Small intestine (tissue), 7 donors: ENCODE data around the gene KRT1. TPM values are rescaled to one million over a fixed set of nuclear protein-coding genes. Genes with fewer than 3 reads are reported as not detected.
"Not testable (repeated sequence)": the region's sequence is repeated elsewhere in the genome, so short reads cannot be mapped to it uniquely, and the experiment has no call there.

Experiments
- DNase-seq, 2 donors: peaks; one replicate each; pipeline versions ENCODE4 v3.0.0 to v3.0.0-alpha.2; 2013
- FAIRE-seq: peaks from 2 replicates; lab custom pipeline; 2012; peaks lifted over from hg19 to GRCh38; lab: Jason Lieb, UNC
- H3K27ac ChIP-seq, 3 donors: one replicate each; pipeline ENCODE4 v1.5.1; 2013; ENCODE audit warnings: low read length in 2 of 3, mild to moderate bottlenecking in 2 of 3, control low read depth in 1 of 3, inconsistent platforms in 1 of 3, low read depth in 1 of 3, moderate library complexity in 1 of 3
- H3K27me3 ChIP-seq, 3 donors: one replicate each; pipeline ENCODE4 v1.6.1; 2013; ENCODE audit warnings: low read length in 3 of 3, inconsistent platforms in 1 of 3; ENCODE audit not compliant: control insufficient read depth in 3 of 3, insufficient read depth in 3 of 3
- H3K36me3 ChIP-seq, 3 donors: one replicate each; pipeline ENCODE4 v1.6.1; 2013; ENCODE audit warnings: low read length in 3 of 3, inconsistent platforms in 1 of 3, low read depth in 1 of 3, mild to moderate bottlenecking in 1 of 3, moderate library complexity in 1 of 3; ENCODE audit not compliant: control insufficient read depth in 3 of 3, insufficient read depth in 2 of 3
- H3K4me1 ChIP-seq, 3 donors: one replicate each; pipeline ENCODE4 v1.6.1; 2013; ENCODE audit warnings: low read length in 2 of 3, inconsistent platforms in 1 of 3, low read depth in 1 of 3, mild to moderate bottlenecking in 1 of 3, moderate library complexity in 1 of 3; ENCODE audit not compliant: control insufficient read depth in 3 of 3, insufficient read depth in 2 of 3
- H3K4me3 ChIP-seq, 3 donors: one replicate each; pipeline ENCODE4 v1.5.1; 2013; ENCODE audit warnings: low read length in 3 of 3, control low read depth in 1 of 3, inconsistent platforms in 1 of 3, low read depth in 1 of 3, mild to moderate bottlenecking in 1 of 3, moderate library complexity in 1 of 3
- H3K9me3 ChIP-seq, 2 donors: one replicate each; pipeline ENCODE4 v1.6.1; 2013; ENCODE audit warnings: low read depth in 1 of 2, low read length in 1 of 2; ENCODE audit not compliant: control insufficient read depth in 2 of 2, insufficient read depth in 1 of 2
- WGBS, 3 donors: extraction: QIAGEN DNeasy Blood & Tissue Kit; methylation state at CpG; one replicate each; pipeline ENCODE4 v1.1.7; 2013; 5-methylcytosine and 5-hydroxymethylcytosine counted together
- polyA plus RNA-seq, 4 donors: library from polyadenylated mRNA; stranded (reverse) in 3 of 4; unstranded in 1 of 4; fragments of 200-250 nt in 3 of 4; fragments of 120-200 nt in 1 of 4; gene quantifications; one replicate each; pipeline versions ENCODE4 v1.2.1 to v1.2.3, GENCODE V29; 2013
- donor health status: healthy with polysubstance abuse.
- donor health status: control.
- donor health status: control.
- donor health status: Bipolar disorder and iron deficiency.
- donor health status: healthy.

KRT1 gene
- polyA plus RNA-seq, 4 donors: 0.50 TPM; not detected in 3

GRCh38 chr12:52669941-52670340 is 10.3 kb downstream of the KRT1 start:
- H3K4me1 ChIP-seq, FAIRE-seq, H3K27me3 ChIP-seq, H3K4me3 ChIP-seq, DNase-seq, H3K9me3 ChIP-seq, H3K36me3 ChIP-seq, H3K27ac ChIP-seq: not testable (repeated sequence)
- 85 to 100% (median 97%) methylated on average over 3 of the region's 3 CpGs for WGBS, 3 donors

DNA sequence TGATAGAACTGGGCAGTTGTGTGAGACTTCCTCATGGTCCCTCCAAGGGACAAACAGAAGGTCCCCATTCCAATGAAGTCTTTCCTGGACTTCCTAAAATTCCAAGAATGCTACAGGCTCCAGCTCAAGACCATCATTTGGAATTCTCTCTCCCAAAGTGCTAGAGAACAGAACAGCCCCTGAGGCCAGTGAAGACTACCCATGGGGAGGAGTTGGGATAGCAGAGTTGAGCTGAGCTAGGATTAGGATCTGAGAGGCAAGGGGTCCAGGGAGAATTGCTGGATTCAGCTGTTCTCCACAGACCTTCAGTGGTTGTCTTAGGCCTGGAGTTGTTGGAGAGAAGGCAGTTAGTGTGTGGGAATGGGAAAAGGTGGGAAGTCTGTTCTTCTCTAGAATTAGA is 10.8 kb downstream of the KRT1 start:
- peaks cover 0 to 7% (median 0%) of the 10 kb centered on the region in 3 donors for H3K27me3 ChIP-seq
- H3K4me3 ChIP-seq: no peak overlapping the region
- H3K4me1 ChIP-seq: peaks cover 0 to 8% (median 5%) of the 10 kb centered on the region in 3 donors
- no peaks in the 10 kb centered on the region for H3K9me3 ChIP-seq
- DNase-seq (no peak), FAIRE-seq (no peak)
- H3K36me3 ChIP-seq: no peaks in the 10 kb centered on the region
- no peak overlapping the region for H3K27ac ChIP-seq

DNA sequence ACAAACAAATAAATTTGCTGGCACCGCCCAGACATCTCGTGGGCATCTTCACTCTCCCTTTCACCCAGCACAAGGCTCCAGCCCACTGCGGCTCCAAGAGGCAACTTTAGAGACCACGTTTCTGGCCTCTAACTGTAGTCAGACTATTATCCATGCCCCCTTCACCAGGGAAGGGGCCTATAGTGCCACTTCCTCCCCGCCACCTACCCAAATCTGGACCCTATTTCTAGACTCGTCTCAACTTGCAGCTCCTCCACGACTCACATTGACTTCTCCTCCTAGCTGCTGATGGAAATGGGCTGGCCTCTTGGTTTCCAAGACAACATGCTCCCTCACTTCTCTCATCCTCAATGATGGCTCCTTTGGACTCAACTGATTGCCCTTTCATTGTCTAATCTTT is 12.3 kb downstream of the KRT1 start:
- FAIRE-seq (no peak), DNase-seq (no peak)
- 77 to 82% (median 80%) methylated on average over 7 of the region's 7 CpGs for WGBS, 3 donors
- Histone ChIP-seq H3K4me3 (no peak overlapping the region), H3K4me1 (peaks cover 0 to 9% (median 2%) of the 10 kb centered on the region in 3 donors), H3K9me3 (no peaks in the 10 kb centered on the region), H3K27ac (no peak overlapping the region), H3K27me3 (peaks cover 0 to 3% (median 0%) of the 10 kb centered on the region in 3 donors), H3K36me3 (no peaks in the 10 kb centered on the region)

DNA sequence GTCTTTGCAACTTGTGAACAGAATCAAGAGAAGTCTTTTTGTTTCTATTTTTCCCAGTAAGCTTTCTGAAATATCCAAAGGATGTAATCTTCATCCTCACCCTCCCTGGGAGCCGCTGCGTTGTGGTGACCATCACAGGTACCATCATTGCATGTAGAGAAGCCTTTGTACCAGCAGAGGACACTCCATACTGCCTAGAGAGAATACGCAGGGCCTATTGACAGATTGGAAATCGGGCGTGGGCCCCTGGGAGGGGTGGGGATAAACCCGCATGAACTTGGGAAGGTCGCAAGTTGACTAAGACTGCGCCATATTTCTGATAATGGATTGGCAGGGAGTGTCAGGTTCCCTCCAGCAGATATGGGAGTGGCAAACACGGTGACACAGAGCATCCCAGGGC is 12.7 kb downstream of the KRT1 start:
- Histone ChIP-seq H3K27me3 (peaks cover 0 to 3% (median 0%) of the 10 kb centered on the region in 3 donors), H3K27ac (no peak overlapping the region), H3K36me3 (no peaks in the 10 kb centered on the region), H3K4me3 (no peak overlapping the region), H3K9me3 (no peaks in the 10 kb centered on the region), H3K4me1 (peaks cover 0 to 13% (median 2%) of the 10 kb centered on the region in 3 donors)
- WGBS, 3 donors: 42 to 55% (median 49%) methylated on average over 9 of the region's 9 CpGs
- no peak for DNase-seq
- FAIRE-seq: no peak

- Histone ChIP-seq H3K4me3 (no peak overlapping the region), H3K36me3 (no peaks in the 10 kb centered on the region), H3K27me3 (peaks cover 0 to 3% (median 0%) of the 10 kb centered on the region in 3 donors), H3K9me3 (no peaks in the 10 kb centered on the region), H3K4me1 (peaks cover 0 to 23% (median 2%) of the 10 kb centered on the region in 3 donors), H3K27ac (peak overlapping the region in 1 of 3 donors; percentile 57)
- no peak for FAIRE-seq
- peak; percentile 64 to 65 for DNase-seq
- 51 to 72% (median 55%) methylated on average over 3 of the region's 3 CpGs for WGBS, 3 donors
Observed at GRCh38 chr12:52666471-52666870, 13.7 kb downstream of the KRT1 start.

DNA sequence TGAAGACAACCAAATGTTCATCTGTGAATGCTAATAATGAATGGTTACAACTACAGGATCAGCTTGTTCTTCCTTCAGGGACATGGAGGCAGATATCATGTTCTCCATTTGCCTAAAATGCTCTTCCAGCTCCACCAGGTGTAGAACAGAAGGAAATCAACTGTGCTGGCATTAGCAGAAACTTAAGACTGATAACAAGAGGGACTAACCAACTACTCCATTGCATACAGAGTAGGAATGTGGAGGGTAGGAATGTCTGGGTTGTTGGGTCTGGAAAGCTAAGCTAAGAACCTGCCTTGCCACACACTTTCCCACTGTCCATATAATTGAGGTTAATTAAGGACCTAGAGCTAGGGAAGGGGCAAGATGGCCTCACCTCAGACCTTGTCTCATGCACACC is 16.8 kb downstream of the KRT1 start:
- Histone ChIP-seq H3K4me1 (peaks cover 0 to 23% (median 7%) of the 10 kb centered on the region in 3 donors), H3K4me3 (no peak overlapping the region), H3K27me3 (peaks cover 0 to 3% (median 0%) of the 10 kb centered on the region in 3 donors), H3K9me3 (no peaks in the 10 kb centered on the region), H3K36me3 (no peaks in the 10 kb centered on the region), H3K27ac (no peak overlapping the region)
- FAIRE-seq (no peak), DNase-seq (no peak)

DNA sequence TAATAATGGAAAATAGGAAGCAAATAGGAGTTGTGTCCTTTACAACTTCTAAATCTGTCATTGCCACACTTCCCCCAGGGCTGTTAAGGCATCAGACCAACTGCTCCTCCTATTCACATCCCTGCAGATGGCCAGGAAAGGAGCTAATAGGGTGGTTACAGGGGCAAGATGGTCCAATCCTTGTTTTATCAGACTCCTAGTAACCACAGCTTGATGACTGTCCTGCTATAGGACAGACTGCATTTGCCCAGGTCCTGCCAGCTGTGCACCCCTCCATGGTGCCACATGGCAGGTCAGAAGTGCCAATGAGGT is 17.3 kb downstream of the KRT1 start:
- Histone ChIP-seq H3K27me3 (peaks cover 0 to 3% (median 0%) of the 10 kb centered on the region in 3 donors), H3K27ac (peak overlapping the region in 1 of 3 donors; percentile 57), H3K4me1 (peaks cover 0 to 23% (median 10%) of the 10 kb centered on the region in 3 donors), H3K4me3 (no peak overlapping the region), H3K36me3 (no peaks in the 10 kb centered on the region), H3K9me3 (no peaks in the 10 kb centered on the region)
- DNase-seq (no peak), FAIRE-seq (no peak)

DNA sequence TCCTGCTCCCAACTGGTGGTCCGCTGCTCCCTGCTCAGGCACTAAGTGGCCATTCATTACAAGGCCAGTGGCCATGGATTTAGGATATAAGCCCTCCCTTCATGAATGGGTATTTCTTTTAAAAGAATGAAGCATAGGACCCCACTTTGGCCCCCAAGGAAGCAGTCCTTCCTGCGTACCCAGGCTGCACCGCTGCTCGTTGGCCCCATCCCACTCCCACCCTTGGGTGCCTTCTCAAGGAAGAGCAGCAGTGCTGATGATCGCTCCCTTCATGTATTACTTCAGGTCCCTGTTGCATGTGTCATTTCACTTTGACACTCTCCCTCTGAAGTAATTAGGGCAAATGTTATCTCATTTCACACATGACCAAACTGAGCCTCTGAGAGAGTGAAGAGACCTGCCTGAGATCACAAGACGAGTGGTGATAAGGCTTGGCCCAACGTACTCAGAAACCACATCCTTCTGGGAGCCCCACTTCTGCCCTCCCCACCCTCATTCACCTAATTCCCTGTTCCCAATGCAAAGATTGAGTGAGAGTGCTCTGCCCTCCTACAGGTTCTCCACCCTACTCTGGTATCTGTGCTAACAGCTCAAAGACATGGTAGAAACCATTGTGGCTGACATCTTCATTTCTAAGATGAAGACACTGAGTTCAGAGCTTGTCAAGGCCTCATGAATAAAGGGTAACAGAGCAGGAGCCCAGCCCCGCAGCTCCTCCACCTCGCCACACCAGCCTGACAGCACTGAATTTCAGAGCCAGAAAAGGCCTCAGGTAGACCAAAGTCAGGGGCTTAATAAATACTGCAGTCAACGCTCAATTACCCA is 17.9 kb downstream of the KRT1 start:
- Histone ChIP-seq H3K27ac (peak overlapping the region in 1 of 3 donors; percentile 57), H3K36me3 (no peaks in the 10 kb centered on the region), H3K27me3 (no peaks in the 10 kb centered on the region), H3K9me3 (no peaks in the 10 kb centered on the region), H3K4me3 (no peak overlapping the region), H3K4me1 (peaks cover 0 to 29% (median 10%) of the 10 kb centered on the region in 3 donors)
- DNase-seq: peak in 1 of 2 donors; percentile 65
- FAIRE-seq: no peak
- WGBS, 3 donors: 66 to 77% (median 76%) methylated on average over 10 of the region's 10 CpGs
